HL-60/S4 (cell line): ENCODE data around the gene A1CF.
"Not testable (repeated sequence)": the region's sequence is repeated elsewhere in the genome, so short reads cannot be mapped to it uniquely, and the experiment has no call there.

Source experiments
- in situ Hi-C: fragments of 300-500 bp; cut with MboI; formaldehyde crosslinking; loops from 2 replicates; pipeline ENCODE4 v1.14.3; 2022; ENCODE audit warnings: low sequenced_read_pairs

A1CF gene

DNA sequence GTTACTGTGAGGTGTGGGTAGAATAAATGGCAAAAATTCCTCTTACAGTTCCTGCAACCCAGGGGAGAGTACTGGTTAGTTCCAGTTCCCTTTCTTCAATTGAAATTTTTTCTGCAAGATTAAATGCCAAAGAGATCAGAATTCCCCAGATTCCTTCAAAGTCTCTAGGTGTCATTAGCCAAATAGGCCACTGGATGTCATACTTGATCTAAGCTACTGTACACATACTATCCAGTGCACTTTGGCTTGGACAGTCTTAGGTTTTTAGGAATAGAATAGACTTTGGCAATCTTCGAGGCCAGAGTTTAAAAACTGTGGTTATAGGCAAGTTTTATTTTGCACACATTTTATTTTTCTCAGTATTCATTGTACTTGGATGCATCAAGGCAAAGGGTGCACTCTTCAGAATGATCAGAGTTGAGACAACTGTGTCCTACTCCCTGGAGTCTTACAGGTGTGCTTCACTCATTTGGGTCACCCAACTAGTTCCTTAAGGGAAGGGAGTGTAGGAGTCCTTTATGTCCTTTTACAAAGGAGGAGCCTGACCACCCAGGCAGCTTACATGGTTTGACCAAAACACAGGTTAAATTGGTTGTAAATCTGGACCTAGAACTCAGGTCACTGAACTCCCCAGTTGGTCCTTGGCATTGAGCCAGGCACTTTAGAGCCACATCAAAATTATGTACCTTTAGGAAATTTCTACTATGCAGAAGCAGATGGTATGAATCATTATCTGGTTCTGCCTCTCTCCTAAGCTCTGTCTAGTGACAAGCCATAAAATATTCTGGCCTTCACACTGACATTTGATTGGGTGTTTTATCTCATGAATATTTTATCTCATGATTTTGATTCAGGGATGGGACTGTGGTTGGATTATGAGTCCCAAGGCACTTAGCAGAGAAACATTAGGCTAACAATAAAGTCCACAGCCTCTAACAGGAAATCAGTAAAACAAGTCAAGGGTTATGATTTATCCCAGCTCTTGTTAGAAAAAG is 96.2 kb downstream of the A1CF start:
- in situ Hi-C loops: no loop called here

DNA sequence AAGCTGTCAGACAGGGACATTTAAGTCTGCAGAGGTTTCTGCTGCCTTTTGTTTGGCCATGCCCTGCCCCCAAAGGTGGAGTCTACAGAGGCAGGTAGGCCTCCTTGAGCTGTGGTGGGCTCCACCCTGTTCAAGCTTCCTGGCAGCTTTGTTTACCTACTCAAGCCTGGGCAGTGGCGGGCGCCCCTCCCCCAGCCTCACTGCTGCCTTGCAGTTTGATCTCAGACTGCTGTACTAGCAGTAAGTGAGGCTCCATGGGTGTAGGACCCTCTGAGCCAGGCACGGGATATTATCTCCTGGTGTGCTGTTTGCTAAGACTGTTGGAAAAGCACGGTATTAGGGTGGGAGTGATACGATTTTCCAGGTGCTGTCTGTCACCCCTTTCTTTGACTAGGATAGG is 97.5 kb downstream of the A1CF start:
- in situ Hi-C loops: not testable (repeated sequence)

DNA sequence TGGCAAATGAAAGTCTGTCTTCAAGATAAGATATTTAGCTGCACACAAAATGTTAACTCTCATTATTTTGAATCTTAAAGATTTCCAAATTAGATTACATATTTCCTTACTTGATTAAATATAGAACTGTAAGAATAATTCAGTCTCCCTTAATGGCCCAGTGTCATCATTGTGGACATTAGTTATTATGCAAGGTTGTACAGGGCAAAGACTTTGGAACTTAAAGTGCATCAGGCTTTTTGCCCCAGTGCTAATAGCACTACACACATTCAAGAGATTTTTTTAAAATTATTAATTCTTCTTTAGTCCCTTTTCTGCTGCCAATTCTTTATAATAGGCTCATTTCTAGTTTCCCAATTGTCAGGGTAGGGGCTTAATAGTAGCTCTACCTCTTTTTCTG is 103.4 kb downstream of the A1CF start:
- in situ Hi-C loops: not testable (repeated sequence)

DNA sequence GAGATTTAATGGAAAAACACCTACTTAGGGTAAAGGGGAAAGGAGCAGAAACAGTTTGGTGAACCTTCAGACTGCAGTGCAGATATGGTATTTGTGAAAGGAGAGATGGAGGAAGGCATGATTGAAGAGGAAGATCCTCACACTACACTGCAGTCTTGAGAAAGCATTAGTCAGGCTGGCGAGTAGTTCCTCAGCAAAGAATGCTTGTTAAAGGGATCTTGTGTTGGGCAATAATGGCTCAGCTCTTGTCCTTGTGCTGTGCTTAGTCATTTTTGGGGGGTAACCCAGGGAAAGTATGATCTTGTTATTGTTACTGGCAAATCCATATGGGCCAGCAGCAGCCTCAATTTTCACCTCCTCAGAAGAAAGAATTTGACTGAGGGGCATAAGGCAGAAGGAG is 105.4 kb downstream of the A1CF start:
- in situ Hi-C loops: not testable (repeated sequence)

DNA sequence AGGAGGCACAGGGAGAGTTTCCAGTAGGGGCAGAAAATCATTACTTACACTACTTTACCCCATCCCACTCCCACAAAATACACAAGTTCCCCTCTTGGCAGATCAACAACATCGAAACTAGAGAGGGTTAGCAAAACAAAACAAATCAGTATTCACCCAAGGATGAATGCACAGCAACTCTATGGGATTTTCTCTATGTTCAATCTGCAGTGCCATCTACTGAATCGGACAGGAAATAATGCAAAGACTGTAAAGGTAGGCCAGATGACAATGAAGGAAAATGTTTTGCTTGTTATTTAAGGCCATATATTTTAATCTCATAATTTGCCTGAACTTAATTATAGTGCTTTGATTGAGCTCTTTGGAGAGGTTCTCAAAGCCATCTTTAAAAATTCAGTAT is 110.6 kb downstream of the A1CF start:
- in situ Hi-C loops: not testable (repeated sequence)

DNA sequence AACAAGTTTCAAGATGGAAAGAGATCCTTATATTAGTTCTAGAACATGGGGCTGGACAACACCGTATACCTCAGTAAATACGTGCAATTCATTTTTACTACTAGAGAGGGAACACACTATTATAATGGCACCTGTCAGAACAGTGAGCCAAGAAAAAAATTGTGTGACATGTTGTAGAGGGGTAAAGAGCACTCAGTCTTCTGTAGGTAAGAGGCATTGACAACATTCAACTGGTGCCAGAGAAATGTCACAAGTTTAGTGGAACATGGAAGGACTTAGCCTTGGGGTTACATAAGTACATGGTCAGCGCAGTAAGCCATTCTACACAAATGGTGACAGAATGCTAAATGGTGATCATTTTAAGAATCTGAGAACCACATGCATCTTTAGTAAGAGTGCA is 113.4 kb downstream of the A1CF start:
- in situ Hi-C loops: not testable (repeated sequence)

DNA sequence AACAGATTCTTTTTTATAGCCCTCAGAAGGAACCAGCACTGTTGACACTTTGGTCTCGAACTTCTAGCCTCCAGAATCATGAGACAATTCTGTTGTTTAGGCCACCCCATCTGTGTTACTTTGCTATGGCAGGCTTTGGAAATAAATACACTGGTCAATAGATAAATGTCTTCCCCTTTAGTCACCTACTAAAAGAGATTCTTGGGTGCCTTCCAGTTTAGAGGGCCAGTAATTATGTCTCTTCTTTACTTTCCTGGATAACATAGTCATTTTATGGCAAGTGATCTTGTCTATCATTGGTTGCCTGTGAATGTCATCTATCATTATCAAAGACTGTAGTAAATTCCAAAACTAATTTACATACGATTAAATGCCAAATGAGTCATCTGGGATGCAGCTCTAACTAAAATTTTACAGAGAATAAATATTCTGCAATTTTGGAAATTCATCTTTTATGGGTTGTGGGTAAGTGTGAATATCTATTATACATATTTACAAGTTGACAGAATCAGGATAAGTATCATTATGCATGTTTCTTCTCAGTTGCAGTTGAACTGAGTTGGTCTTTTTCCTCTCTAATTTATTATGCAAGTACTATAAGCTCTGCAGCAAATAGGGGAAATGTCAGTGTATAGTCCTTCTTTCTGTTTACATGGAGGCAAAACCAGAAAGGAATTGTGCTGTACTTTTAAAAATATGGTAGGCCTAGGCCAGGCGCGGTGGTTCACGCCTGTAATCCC is 118.5 kb downstream of the A1CF start:
- in situ Hi-C loops: not testable (repeated sequence)
